ES-I3 (cell line): ENCODE results near the gene NEURL1B.
"Not testable (repeated sequence)": the region's sequence is repeated elsewhere in the genome, so short reads cannot be mapped to it uniquely, and the experiment has no call there.

Source experiments
- H3K36me3 ChIP-seq: 2 replicates; pipeline ENCODE4 v1.6.1; 2013; ENCODE audit warnings: mild to moderate bottlenecking, low read length, control low read depth, moderate library complexity; ENCODE audit not compliant: insufficient read depth
- H3K4me1 ChIP-seq: 2 replicates; pipeline ENCODE4 v1.6.1; 2013; ENCODE audit warnings: mild to moderate bottlenecking, control low read depth, low read length; ENCODE audit not compliant: insufficient read depth
- H3K9ac ChIP-seq: 2 replicates; pipeline ENCODE4 v1.6.1; 2013; ENCODE audit warnings: low read depth, mild to moderate bottlenecking, low read length, moderate library complexity
- H3K9me3 ChIP-seq: 2 replicates; pipeline ENCODE4 v1.6.1; 2013; ENCODE audit warnings: mild to moderate bottlenecking, low read length, moderate library complexity; ENCODE audit not compliant: control insufficient read depth, insufficient read depth

NEURL1B gene

GRCh38 chr5:172705576-172706084 lies 64.6 kb downstream of the NEURL1B start:
- no peaks in the 10 kb centered on the region for H3K9me3 ChIP-seq
- H3K4me1 ChIP-seq = peaks cover 21% of the 10 kb centered on the region
- no peak overlapping the region for H3K9ac ChIP-seq
- no peaks in the 10 kb centered on the region; the same call in 1 of the 2 replicates for H3K36me3 ChIP-seq

GRCh38 chr5:172706796-172707195 lies 65.7 kb downstream of the NEURL1B start:
- Histone ChIP-seq H3K9me3 (no peaks in the 10 kb centered on the region), H3K36me3 (no peaks in the 10 kb centered on the region; the same call in 1 of the 2 replicates), H3K9ac (no peak overlapping the region), H3K4me1 (0 out of 2 replicates have a peak, but pooled peaks cover 10% of the 10 kb centered on the region)

- H3K9me3 ChIP-seq = no peaks in the 10 kb centered on the region
- no peak overlapping the region for H3K9ac ChIP-seq
- 0 out of 2 replicates have a peak, but pooled peaks cover 8% of the 10 kb centered on the region for H3K4me1 ChIP-seq
- no peaks in the 10 kb centered on the region; the same call in 1 of the 2 replicates for H3K36me3 ChIP-seq
Observed at GRCh38 chr5:172707285-172708182, 66.5 kb downstream of the NEURL1B start.

GRCh38 chr5:172708183-172708505 lies 67.1 kb downstream of the NEURL1B start:
- Histone ChIP-seq H3K36me3 (no peaks in the 10 kb centered on the region; the same call in 1 of the 2 replicates), H3K4me1 (0 out of 2 replicates have a peak, but pooled peaks cover 8% of the 10 kb centered on the region)

GRCh38 chr5:172710676-172711075 lies 69.6 kb downstream of the NEURL1B start:
- no peaks in the 10 kb centered on the region for H3K9me3 ChIP-seq
- H3K4me1 ChIP-seq = peaks cover 8% of the 10 kb centered on the region; the same call in 1 of the 2 replicates
- no peak overlapping the region for H3K9ac ChIP-seq
- no peaks in the 10 kb centered on the region for H3K36me3 ChIP-seq

More at GRCh38 chr5:172708183-172708505, 67.1 kb downstream of the NEURL1B start:
- no peaks in the 10 kb centered on the region for H3K9me3 ChIP-seq
- no peak overlapping the region for H3K9ac ChIP-seq

GRCh38 chr5:172711321-172711861 lies 70.3 kb downstream of the NEURL1B start:
- H3K9ac ChIP-seq, H3K4me1 ChIP-seq, H3K36me3 ChIP-seq, H3K9me3 ChIP-seq: not testable (repeated sequence)

- H3K9ac ChIP-seq = no peak overlapping the region
- no peaks in the 10 kb centered on the region for H3K9me3 ChIP-seq
- H3K36me3 ChIP-seq = no peaks in the 10 kb centered on the region
- H3K4me1 ChIP-seq = peaks cover 5% of the 10 kb centered on the region; the same call in 1 of the 2 replicates
Observed at GRCh38 chr5:172712610-172713009, 71.5 kb downstream of the NEURL1B start.

GRCh38 chr5:172713113-172713808 lies 72.2 kb downstream of the NEURL1B start:
- Histone ChIP-seq H3K9me3 (no peaks in the 10 kb centered on the region), H3K36me3 (no peaks in the 10 kb centered on the region), H3K4me1 (peaks cover 4% of the 10 kb centered on the region; the same call in 1 of the 2 replicates), H3K9ac (no peak overlapping the region)

GRCh38 chr5:172713809-172714490 lies 72.9 kb downstream of the NEURL1B start:
- no peaks in the 10 kb centered on the region for H3K36me3 ChIP-seq
- H3K9ac ChIP-seq = no peak overlapping the region
- H3K4me1 ChIP-seq = peaks cover 4% of the 10 kb centered on the region; the same call in 1 of the 2 replicates
- no peaks in the 10 kb centered on the region for H3K9me3 ChIP-seq

GRCh38 chr5:172714491-172715420 lies 73.7 kb downstream of the NEURL1B start:
- no peaks in the 10 kb centered on the region for H3K36me3 ChIP-seq
- peaks cover 4% of the 10 kb centered on the region; the same call in 1 of the 2 replicates for H3K4me1 ChIP-seq
- no peak overlapping the region for H3K9ac ChIP-seq
- no peaks in the 10 kb centered on the region for H3K9me3 ChIP-seq

GRCh38 chr5:172715421-172715780 lies 74.3 kb downstream of the NEURL1B start:
- Histone ChIP-seq H3K36me3 (no peaks in the 10 kb centered on the region), H3K4me1 (peaks cover 4% of the 10 kb centered on the region; the same call in 1 of the 2 replicates), H3K9me3 (no peaks in the 10 kb centered on the region), H3K9ac (no peak overlapping the region)

GRCh38 chr5:172715931-172716682 lies 75.0 kb downstream of the NEURL1B start:
- Histone ChIP-seq H3K9ac (no peak overlapping the region), H3K4me1 (peaks cover 4% of the 10 kb centered on the region; the same call in 1 of the 2 replicates), H3K9me3 (no peaks in the 10 kb centered on the region), H3K36me3 (no peaks in the 10 kb centered on the region)
